WTC11 (cell line): ENCODE data around the gene SLC24A3.

ENCODE experiments used
- ATF2 ChIP-seq: sonication (generic); formaldehyde crosslinking; IDR thresholded peaks from 2 replicates; pipeline ENCODE4 v1.8.1; 2022; ENCODE audit warnings: low read depth, missing genetic modification reagents, borderline replicate concordance
- CTCF ChIP-seq: fragments of 200-600 bp; IDR thresholded peaks from 2 replicates; pipeline ENCODE4 v1.8.0; 2022; ENCODE audit warnings: antibody characterized with exemption
- E2F1 ChIP-seq: sonication (generic); formaldehyde crosslinking; IDR thresholded peaks from 2 replicates; pipeline ENCODE4 v1.8.0; 2022; ENCODE audit warnings: mild to moderate bottlenecking, missing genetic modification reagents
- E2F4 ChIP-seq: sonication (generic); formaldehyde crosslinking; IDR thresholded peaks from 2 replicates; pipeline ENCODE4 v1.8.1; 2022; ENCODE audit warnings: low read depth, mild to moderate bottlenecking, moderate library complexity, missing genetic modification reagents, borderline replicate concordance
- ESRRA ChIP-seq: sonication (generic); formaldehyde crosslinking; IDR thresholded peaks from 2 replicates; pipeline ENCODE4 v1.8.1; 2022; ENCODE audit warnings: mild to moderate bottlenecking, missing genetic modification reagents, borderline replicate concordance
- HMGXB4 ChIP-seq: sonication (generic); formaldehyde crosslinking; IDR thresholded peaks from 2 replicates; pipeline ENCODE4 v1.8.1; 2023; ENCODE audit warnings: mild to moderate bottlenecking, moderate library complexity, missing genetic modification reagents
- JUN ChIP-seq: sonication (generic); formaldehyde crosslinking; IDR thresholded peaks from 2 replicates; pipeline ENCODE4 v1.8.0; 2023; ENCODE audit warnings: mild to moderate bottlenecking, missing genetic modification reagents
- MAX ChIP-seq: sonication (generic); formaldehyde crosslinking; IDR thresholded peaks from 2 replicates; pipeline ENCODE4 v1.8.0; 2022; ENCODE audit warnings: mild to moderate bottlenecking, missing genetic modification reagents
- MLX ChIP-seq: sonication (generic); formaldehyde crosslinking; IDR thresholded peaks from 2 replicates; pipeline ENCODE4 v1.8.1; 2023; ENCODE audit warnings: mild to moderate bottlenecking, missing genetic modification reagents, moderate library complexity
- NR1H2 ChIP-seq: sonication (generic); formaldehyde crosslinking; IDR thresholded peaks from 2 replicates; pipeline ENCODE4 v1.9.0; 2021; ENCODE audit warnings: mild to moderate bottlenecking, moderate library complexity, missing genetic modification reagents
- NR2C2 ChIP-seq: sonication (generic); formaldehyde crosslinking; IDR thresholded peaks from 2 replicates; pipeline ENCODE4 v1.8.0; 2022; ENCODE audit warnings: mild to moderate bottlenecking, missing genetic modification reagents
- STAT6 ChIP-seq: sonication (generic); formaldehyde crosslinking; conservative IDR thresholded peaks from 2 replicates; pipeline ENCODE4 v1.8.1; 2023; ENCODE audit warnings: mild to moderate bottlenecking, low read depth, missing genetic modification reagents, moderate library complexity
- USF2 ChIP-seq: sonication (generic); formaldehyde crosslinking; IDR thresholded peaks from 2 replicates; pipeline ENCODE4 v1.8.1; 2023; ENCODE audit warnings: mild to moderate bottlenecking, missing genetic modification reagents, moderate library complexity
- ZNF232 ChIP-seq: sonication (generic); formaldehyde crosslinking; IDR thresholded peaks from 2 replicates; pipeline ENCODE4 v1.8.0; 2022; ENCODE audit warnings: mild to moderate bottlenecking, missing genetic modification reagents

- TF ChIP-seq CTCF (no peak), ZNF232 (CRISPR knock-in tag) (no peak), USF2 (no peak), MAX (no peak), HMGXB4 (no peak), MLX (CRISPR knock-in tag) (no peak), JUN (CRISPR knock-in tag) (no peak), ESRRA (CRISPR knock-in tag) (no peak), ATF2 (CRISPR knock-in tag) (no peak), STAT6 (CRISPR knock-in tag) (no peak), NR2C2 (CRISPR knock-in tag) (no peak), E2F4 (CRISPR knock-in tag) (no peak), E2F1 (CRISPR knock-in tag) (no peak), NR1H2 (CRISPR knock-in tag) (no peak)
Measured at GRCh38 chr20:19649041-19649440, 436.6 kb downstream of the SLC24A3 start.
